IgD-negative memory B cell (primary cell): ENCODE data around the gene EXOSC10. TPM values are rescaled to one million over a fixed set of nuclear protein-coding genes. Genes with fewer than 3 reads are reported as not detected.
"Not testable (repeated sequence)": the region's sequence is repeated elsewhere in the genome, so short reads cannot be mapped to it uniquely, and the experiment has no call there.

Source experiments
- H3K27ac Mint-ChIP-seq, 3 donors: one replicate each; pipeline ENCODE4 v1.8.0; 2020 to 2022; ENCODE audit warnings: mild to moderate bottlenecking in 3 of 3, mixed read lengths in 3 of 3, moderate library complexity in 1 of 3
- H3K27me3 Mint-ChIP-seq: one replicate; pipeline ENCODE4 v1.8.0; 2021; ENCODE audit warnings: mixed read lengths
- H3K36me3 Mint-ChIP-seq: one replicate; pipeline ENCODE4 v1.8.0; 2020; ENCODE audit warnings: mild to moderate bottlenecking, mixed read lengths
- H3K4me1 Mint-ChIP-seq, 3 donors: one replicate each; pipeline ENCODE4 v1.8.0; 2020 to 2022; ENCODE audit warnings: mixed read lengths in 3 of 3, mild to moderate bottlenecking in 1 of 3
- H3K4me3 Mint-ChIP-seq, 4 donors: one replicate each; pipeline ENCODE4 v1.8.0; 2020 to 2022; ENCODE audit warnings: mild to moderate bottlenecking in 4 of 4, mixed read lengths in 4 of 4, moderate library complexity in 3 of 4
- H3K9me3 Mint-ChIP-seq, 3 donors: one replicate each; pipeline ENCODE4 v1.8.0; 2020 to 2021; ENCODE audit warnings: mixed read lengths in 3 of 3, mild to moderate bottlenecking in 1 of 3
- polyA plus RNA-seq: library from polyadenylated mRNA; unstranded; fragments of 300-500 nt; fragmentation: Illumina TruSeq; gene quantifications from one replicate; pipeline ENCODE4 v1.2.3, GENCODE V29; 2021

The EXOSC10 gene
- polyA plus RNA-seq, 1 donor from 2014 or later: 42.2 TPM

DNA sequence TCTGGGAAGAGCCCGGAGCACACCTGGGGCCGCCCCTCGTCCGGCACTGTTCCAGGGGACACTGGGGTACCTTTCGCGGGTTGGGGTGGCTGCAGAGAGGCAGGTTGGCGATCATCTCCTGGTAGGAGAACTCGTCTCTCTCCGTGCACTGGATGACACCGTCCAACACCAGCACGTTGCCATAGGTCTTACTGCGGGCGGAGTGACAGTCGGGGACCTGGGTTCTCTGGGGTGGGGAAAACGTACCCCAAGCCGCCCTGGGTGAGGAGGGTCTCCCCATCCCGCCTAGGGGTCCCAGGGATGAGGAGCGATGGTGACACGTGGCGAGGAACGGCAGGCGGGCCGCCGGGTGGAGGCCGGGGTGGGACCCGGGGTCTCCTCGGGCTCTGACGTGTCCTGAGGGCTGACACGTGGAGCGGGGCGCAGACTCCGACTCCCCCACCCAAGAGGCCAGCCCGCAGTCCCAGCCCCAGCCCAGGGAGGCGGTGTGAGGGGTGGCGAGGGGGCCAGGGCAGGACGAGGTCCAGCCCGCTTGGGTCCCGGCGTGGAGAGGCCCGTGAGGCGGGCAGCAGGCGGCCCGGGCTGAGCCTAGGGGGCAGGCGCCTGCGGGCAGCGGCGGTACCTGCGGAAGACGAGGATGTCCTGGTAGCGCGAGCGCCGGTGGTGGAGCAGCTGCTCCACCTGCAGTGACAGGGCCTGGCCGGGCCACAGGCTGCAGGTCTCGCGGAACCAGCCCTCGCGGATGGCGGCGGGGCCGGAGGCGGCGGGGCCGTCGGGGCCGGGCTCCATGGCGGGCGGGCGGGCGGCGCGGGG is 40.3 kb downstream of the EXOSC10 start:
- H3K9me3 Mint-ChIP-seq: no peaks in the 10 kb centered on the region

DNA sequence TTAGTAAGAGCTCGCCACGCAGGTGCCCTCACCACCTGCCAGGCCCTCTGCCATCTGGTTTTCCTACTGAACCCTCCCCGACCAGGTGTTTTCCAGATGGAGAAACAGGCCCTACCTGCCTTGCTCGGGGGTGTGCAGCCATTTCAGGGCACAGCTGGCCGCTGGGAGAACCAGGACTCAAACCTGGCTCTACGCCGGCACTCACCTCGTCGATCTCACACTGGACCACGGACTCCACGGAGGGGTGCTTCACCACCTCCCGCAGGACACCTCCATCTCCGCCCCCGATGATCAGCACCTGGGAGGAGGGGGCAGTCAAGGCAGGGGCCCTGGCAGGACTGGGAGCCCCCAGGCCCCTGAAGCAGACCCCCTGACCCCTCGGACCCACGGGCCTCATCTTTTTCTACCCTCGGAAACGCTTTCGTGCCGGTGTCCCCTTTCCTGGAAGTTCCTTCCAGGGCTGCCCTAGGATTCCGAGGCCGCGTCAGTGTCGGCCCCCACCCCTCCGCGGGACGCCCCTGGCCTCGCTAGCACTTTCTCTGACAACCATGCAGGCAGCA is 41.0 kb downstream of the EXOSC10 start:
- peak overlapping the region in 1 of 3 donors; percentile 92 for H3K27ac Mint-ChIP-seq
- no peaks in the 10 kb centered on the region for H3K27me3 Mint-ChIP-seq
- peaks cover 11 to 14% (median 14%) of the 10 kb centered on the region in 3 donors for H3K4me1 Mint-ChIP-seq
- H3K36me3 Mint-ChIP-seq: peaks cover 3% of the 10 kb centered on the region
- no peaks in the 10 kb centered on the region for H3K9me3 Mint-ChIP-seq
- peak overlapping the region; percentile 89 to 100 (median 97) for H3K4me3 Mint-ChIP-seq

More for the DNA sequence above, 40.3 kb downstream of the EXOSC10 start:
- Mint-ChIP-seq H3K4me3 (peak overlapping the region; percentile 89 to 100 (median 97)), H3K36me3 (peaks cover 3% of the 10 kb centered on the region), H3K27ac (peak overlapping the region in 1 of 3 donors; percentile 92), H3K27me3 (no peaks in the 10 kb centered on the region), H3K4me1 (peaks cover 11 to 14% (median 14%) of the 10 kb centered on the region in 3 donors)

- peak overlapping the region in 3 of 4 donors; percentile 70 to 100 (median 99) for H3K4me3 Mint-ChIP-seq
- no peaks in the 10 kb centered on the region for H3K9me3 Mint-ChIP-seq
- no peaks in the 10 kb centered on the region for H3K27me3 Mint-ChIP-seq
- peaks cover 11 to 14% (median 14%) of the 10 kb centered on the region in 3 donors for H3K4me1 Mint-ChIP-seq
- no peak overlapping the region for H3K27ac Mint-ChIP-seq
- H3K36me3 Mint-ChIP-seq: peaks cover 3% of the 10 kb centered on the region
Observed at GRCh38 chr1:11058026-11058425, 41.6 kb downstream of the EXOSC10 start.

- Mint-ChIP-seq H3K4me1 (peaks cover 10 to 16% (median 11%) of the 10 kb centered on the region in 3 donors), H3K9me3 (no peaks in the 10 kb centered on the region), H3K27ac (peak overlapping the region in 1 of 3 donors; percentile 59)
Observed at GRCh38 chr1:11057477-11057876, 42.2 kb downstream of the EXOSC10 start.

GRCh38 chr1:11056504-11056903 is 43.2 kb downstream of the EXOSC10 start:
- H3K36me3 Mint-ChIP-seq: peaks cover 3% of the 10 kb centered on the region
- peak overlapping the region in 1 of 4 donors; percentile 17 for H3K4me3 Mint-ChIP-seq
- no peaks in the 10 kb centered on the region for H3K27me3 Mint-ChIP-seq
- H3K9me3 Mint-ChIP-seq: no peaks in the 10 kb centered on the region
- H3K27ac Mint-ChIP-seq: no peak overlapping the region
- H3K4me1 Mint-ChIP-seq: peaks cover 19 to 25% (median 20%) of the 10 kb centered on the region in 3 donors

More at GRCh38 chr1:11057477-11057876, 42.2 kb downstream of the EXOSC10 start:
- peaks cover 3% of the 10 kb centered on the region for H3K36me3 Mint-ChIP-seq
- no peaks in the 10 kb centered on the region for H3K27me3 Mint-ChIP-seq
- peak overlapping the region in 2 of 4 donors; percentile 47 to 100 for H3K4me3 Mint-ChIP-seq

DNA sequence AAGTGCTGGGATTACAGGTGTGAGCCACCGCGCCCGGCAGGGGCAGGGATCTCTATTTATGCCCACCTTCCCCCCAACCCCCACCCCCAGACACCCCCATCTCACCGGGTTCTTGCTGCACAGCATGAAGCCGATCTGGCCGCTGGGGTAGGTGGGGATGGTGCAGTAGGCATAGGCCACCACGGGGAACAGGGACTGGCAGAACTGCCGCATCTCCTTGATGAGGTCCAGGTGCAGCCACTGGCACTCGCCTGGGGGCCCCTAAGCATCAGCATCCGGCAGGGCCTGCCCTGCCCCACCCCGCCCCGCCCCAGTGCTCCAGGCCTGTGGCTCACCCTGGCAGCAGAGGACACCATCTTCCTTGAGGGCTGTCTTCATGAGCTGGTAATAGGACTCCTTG is 44.0 kb downstream of the EXOSC10 start:
- Mint-ChIP-seq H3K4me1 (peaks cover 16 to 25% (median 18%) of the 10 kb centered on the region in 3 donors), H3K36me3 (peaks cover 3% of the 10 kb centered on the region), H3K9me3 (no peaks in the 10 kb centered on the region), H3K4me3 (no peak overlapping the region), H3K27me3 (no peaks in the 10 kb centered on the region), H3K27ac (no peak overlapping the region)

DNA sequence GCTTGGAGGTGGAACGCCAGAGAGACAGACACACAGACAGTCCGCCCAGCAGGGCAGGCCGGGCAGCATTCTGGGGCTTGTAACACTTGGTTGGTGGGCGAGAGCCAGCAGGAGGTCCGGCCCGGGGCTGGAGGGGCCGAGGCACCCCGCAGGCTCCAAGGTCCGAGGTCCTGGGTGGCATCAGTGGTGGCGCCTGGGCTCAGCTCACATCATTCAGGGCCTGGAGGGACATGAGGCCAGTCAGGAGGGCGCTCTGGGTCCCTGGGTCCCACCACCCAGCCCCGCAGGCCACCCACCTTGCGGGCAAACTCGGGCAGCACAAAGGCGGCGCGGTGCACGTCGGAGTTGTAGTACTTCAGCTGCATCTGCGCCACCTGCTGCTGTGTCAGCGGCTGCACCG is 45.0 kb downstream of the EXOSC10 start:
- no peak overlapping the region for H3K27ac Mint-ChIP-seq
- no peak overlapping the region for H3K4me3 Mint-ChIP-seq

GRCh38 chr1:11054181-11054580 is 45.5 kb downstream of the EXOSC10 start:
- no peaks in the 10 kb centered on the region for H3K9me3 Mint-ChIP-seq
- H3K4me1 Mint-ChIP-seq: peaks cover 13 to 25% (median 13%) of the 10 kb centered on the region in 3 donors
- H3K36me3 Mint-ChIP-seq: peaks cover 3% of the 10 kb centered on the region
- no peak overlapping the region for H3K4me3 Mint-ChIP-seq
- no peak overlapping the region for H3K27ac Mint-ChIP-seq
- H3K27me3 Mint-ChIP-seq: no peaks in the 10 kb centered on the region

More for the DNA sequence above, 45.0 kb downstream of the EXOSC10 start:
- Mint-ChIP-seq H3K27me3 (no peaks in the 10 kb centered on the region), H3K36me3 (peaks cover 3% of the 10 kb centered on the region), H3K4me1 (peaks cover 13 to 25% (median 13%) of the 10 kb centered on the region in 3 donors), H3K9me3 (no peaks in the 10 kb centered on the region)

GRCh38 chr1:11053758-11054137 is 45.9 kb downstream of the EXOSC10 start:
- no peak overlapping the region for H3K27ac Mint-ChIP-seq
- no peaks in the 10 kb centered on the region for H3K9me3 Mint-ChIP-seq
- no peak overlapping the region for H3K4me3 Mint-ChIP-seq
- H3K4me1 Mint-ChIP-seq: peaks cover 10 to 25% (median 13%) of the 10 kb centered on the region in 3 donors
- peaks cover 3% of the 10 kb centered on the region for H3K36me3 Mint-ChIP-seq
- no peaks in the 10 kb centered on the region for H3K27me3 Mint-ChIP-seq

GRCh38 chr1:11052839-11053757 is 46.6 kb downstream of the EXOSC10 start:
- H3K27me3 Mint-ChIP-seq: no peaks in the 10 kb centered on the region
- H3K9me3 Mint-ChIP-seq: no peaks in the 10 kb centered on the region
- peaks cover 3% of the 10 kb centered on the region for H3K36me3 Mint-ChIP-seq
- peaks cover 10 to 22% (median 13%) of the 10 kb centered on the region in 3 donors for H3K4me1 Mint-ChIP-seq
- no peak overlapping the region for H3K27ac Mint-ChIP-seq
- peak overlapping the region in 2 of 4 donors; percentile 10 to 25 for H3K4me3 Mint-ChIP-seq

DNA sequence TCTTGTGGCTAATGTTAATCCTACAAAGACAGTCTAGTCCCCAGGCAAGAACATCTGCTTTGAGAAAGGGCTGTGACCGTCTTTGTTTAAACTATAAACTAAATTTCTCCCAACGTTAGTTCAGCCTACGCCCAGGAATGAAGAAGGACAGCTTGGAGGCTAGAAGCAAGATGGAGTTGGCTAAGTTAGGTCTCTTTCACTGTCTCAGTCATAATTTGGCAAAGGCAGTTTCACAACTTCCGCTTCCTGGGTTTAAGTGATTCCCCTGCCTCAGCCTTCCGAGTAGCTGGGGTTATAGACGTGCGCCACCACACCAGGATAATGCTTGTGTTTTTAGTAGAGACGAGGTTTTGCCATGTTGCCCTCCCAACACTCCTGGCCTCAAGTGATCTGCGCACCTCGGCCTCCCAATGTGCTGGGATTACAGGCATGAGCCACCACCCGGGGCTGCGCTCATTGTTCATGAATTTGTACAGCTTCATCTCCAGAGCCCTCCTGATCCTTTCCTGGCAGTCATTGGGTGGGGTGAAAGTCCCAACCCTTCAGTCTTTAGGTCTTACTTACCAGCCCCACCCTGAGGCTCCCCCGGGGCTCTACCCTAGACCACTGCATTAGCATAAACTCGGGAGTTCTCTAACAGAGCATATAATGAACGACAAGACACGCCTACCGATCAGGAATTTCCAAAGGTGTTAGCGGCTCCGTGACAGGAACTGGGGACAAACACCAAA is 47.7 kb downstream of the EXOSC10 start:
- H3K27me3 Mint-ChIP-seq: no peaks in the 10 kb centered on the region
- H3K4me3 Mint-ChIP-seq: peak overlapping the region; percentile 1 to 61 (median 53)
- peak overlapping the region in 2 of 3 donors; percentile 11 to 53 for H3K27ac Mint-ChIP-seq
- H3K4me1 Mint-ChIP-seq: peaks cover 10 to 19% (median 13%) of the 10 kb centered on the region in 3 donors
- peaks cover 2% of the 10 kb centered on the region for H3K36me3 Mint-ChIP-seq
- H3K9me3 Mint-ChIP-seq: no peaks in the 10 kb centered on the region

DNA sequence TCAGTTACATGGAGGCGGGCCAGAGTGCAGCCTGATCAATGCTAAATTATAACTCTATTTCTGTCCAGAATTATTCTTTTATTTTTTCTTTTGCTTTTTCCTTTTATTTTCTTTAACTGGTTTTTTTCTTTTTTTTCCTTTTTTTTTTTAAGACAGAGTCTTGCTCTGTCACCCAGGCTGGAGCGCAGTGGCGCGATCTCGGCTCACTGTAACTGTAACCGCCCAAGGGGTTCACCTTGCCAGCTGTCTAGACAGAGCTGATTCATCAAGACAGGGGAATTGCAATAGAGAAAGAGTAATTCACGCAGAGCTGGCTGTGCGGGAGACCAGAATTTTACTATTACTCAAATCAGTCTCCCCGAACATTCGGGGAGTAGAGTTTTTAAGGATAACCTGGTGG is 48.5 kb downstream of the EXOSC10 start:
- not testable (repeated sequence) for H3K9me3 Mint-ChIP-seq, H3K27me3 Mint-ChIP-seq, H3K27ac Mint-ChIP-seq, H3K36me3 Mint-ChIP-seq
- Mint-ChIP-seq H3K4me3 (peak overlapping the region in 1 of 4 donors; percentile 55), H3K4me1 (peaks cover 10 to 19% (median 13%) of the 10 kb centered on the region in 3 donors)

- peaks cover 4 to 8% (median 6%) of the 10 kb centered on the region in 3 donors for H3K4me1 Mint-ChIP-seq
- no peaks in the 10 kb centered on the region for H3K27me3 Mint-ChIP-seq
- no peak within 1 kb of the TSS for H3K27ac Mint-ChIP-seq
- no peaks in the 10 kb centered on the region for H3K9me3 Mint-ChIP-seq
- no peaks in the 10 kb centered on the region for H3K36me3 Mint-ChIP-seq
- no peak within 1 kb of the TSS for H3K4me3 Mint-ChIP-seq
Observed at GRCh38 chr1:11046625-11047365, 52.9 kb downstream of the EXOSC10 start, which contains the start of gene MASP2. TSS of gene MASP2 (minus strand) at chr1:11047239. CDS start at chr1:11047207, 32 bp downstream.
